GM21717 (cell line): ENCODE results near the gene CACNB4.

ENCODE experiments used
- ATAC-seq: cut with Tn5 transposase; IDR thresholded peaks from one replicate; pipeline ENCODE4 v1.9.1; 2021; ENCODE audit warnings: mild to moderate bottlenecking, moderate library complexity; ENCODE audit not compliant: unreplicated experiment

Gene CACNB4

DNA sequence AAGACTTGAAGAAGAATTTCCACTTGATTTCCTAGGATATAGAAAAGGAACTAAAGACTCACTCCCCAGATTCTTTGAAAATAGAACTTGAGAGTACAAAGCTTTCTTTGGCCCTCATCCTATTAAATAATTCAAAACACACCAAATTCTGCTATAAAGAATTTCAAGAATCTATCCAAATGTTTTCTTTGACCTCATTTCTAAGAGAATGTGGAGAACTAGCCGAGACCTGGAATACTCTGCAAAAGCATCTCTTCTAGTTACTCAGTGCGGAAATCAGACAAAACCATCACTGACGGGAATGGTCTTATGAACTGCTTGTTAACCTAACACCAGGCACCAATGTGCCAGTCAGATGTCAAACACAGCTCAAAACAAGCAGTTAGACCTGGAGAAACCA, 226.4 kb downstream of the CACNB4 start:
- no peak for ATAC-seq

- no peak for ATAC-seq
Measured at GRCh38 chr2:151869291-151869690, 229.6 kb downstream of the CACNB4 start.

- ATAC-seq = peak; percentile 98
Measured at GRCh38 chr2:151862700-151863099, 236.1 kb downstream of the CACNB4 start.

DNA sequence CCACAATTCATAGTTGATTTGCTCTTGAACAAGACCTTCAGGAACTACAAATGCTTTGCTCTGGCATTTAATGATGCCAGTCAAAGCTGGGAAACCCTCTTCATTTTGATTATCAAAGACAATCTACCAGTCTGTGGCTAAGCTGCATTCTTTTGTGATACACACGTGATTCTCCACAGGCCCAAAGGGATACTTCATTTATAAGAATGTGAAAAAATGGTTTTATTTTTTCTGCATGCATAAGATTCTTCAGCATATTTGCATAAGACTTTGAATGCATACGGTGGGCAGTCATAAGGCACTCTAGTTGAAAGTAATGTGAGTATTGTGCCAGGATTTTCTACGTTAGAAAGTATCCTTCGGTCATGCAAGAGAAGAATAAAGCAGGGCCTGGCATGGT, 237.7 kb downstream of the CACNB4 start:
- ATAC-seq = no peak

DNA sequence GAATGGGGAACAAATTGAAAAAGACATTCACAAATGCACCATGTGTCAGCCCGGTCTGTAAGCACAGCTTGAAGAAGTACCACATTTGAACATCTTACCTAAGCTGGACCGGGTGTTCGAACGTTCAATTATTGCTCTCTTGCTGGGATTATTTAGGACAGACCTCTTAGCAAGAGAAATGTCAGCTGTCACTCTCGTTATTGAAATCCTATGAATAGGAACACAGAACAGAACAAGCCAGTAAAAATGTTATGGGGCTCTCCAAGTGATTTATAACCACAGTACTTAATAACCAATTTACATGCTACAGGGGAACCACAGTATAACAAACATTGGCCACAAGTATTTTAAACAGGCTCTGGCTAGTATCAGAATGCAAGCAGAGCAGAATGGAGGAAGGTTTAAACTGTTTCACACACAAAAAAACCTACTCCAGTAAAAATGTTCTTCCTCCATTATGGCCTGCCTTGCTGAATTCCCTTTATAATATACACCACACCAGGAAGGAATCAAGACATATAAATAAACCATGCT, 238.2 kb downstream of the CACNB4 start:
- ATAC-seq = no peak

DNA sequence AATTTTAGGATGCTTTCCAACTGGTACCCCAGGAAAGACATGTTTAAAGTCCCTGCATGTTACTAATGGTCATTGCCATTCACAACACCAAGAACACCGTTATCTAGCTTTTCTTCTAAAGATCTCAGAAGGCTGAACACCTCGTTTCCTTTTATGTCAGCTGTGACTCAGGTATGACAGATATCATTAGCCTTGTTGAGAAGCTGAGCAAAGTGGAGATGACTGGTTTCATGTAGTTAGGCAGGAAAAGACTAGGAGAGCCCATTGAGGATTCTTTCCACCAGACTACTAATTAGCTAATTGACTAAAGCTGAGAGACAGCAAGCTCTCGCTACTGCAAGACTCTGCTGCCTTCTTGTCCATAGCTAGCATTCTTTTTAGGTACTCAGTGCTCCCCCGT, 238.6 kb downstream of the CACNB4 start:
- ATAC-seq = no peak

GRCh38 chr2:151857650-151858049, 241.2 kb downstream of the CACNB4 start:
- no peak for ATAC-seq

DNA sequence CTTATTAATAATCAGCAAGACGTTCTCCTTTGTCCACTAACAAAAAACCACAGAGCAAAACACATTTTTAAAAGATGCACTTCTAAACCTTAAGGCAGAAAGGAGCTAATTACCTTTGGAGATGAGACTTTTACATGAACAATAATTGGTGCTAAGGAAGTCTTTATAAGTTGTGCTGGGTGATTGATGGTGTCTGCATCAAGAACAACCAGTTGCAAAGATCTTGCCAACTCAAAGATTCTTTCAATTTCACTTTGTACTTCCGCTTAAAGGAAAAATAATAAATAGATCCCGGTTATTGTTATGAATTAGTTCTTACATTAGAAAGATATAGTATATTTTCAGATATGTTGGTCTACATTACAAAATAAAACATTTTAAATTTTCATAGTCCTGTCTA, 243.7 kb downstream of the CACNB4 start:
- ATAC-seq = no peak

- ATAC-seq = no peak
Measured at GRCh38 chr2:151853070-151853758, 245.6 kb downstream of the CACNB4 start.

- no peak for ATAC-seq
Measured at GRCh38 chr2:151852260-151853069, 246.4 kb downstream of the CACNB4 start.

DNA sequence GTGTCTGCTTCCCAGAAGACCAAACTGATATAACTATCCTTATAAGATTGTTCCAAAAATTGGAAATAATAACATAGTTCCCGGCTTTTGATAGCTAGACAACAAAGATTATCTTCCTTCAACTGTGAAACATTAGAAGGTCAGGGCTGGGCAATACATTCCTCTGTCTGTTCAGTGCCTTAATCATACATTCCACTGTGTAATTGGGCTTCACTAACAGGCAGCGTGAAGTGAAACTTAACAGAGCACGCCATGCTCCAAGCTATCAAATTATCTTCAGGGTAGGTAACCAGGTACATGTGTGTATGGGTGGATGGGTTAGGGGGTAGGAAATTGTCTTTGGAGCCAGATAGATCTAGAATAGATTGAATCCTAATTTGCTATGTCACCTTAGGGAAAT, 247.1 kb downstream of the CACNB4 start:
- ATAC-seq = no peak

GRCh38 chr2:151849413-151850010, 249.3 kb downstream of the CACNB4 start:
- ATAC-seq = no peak

GRCh38 chr2:151845884-151846283, 253.0 kb downstream of the CACNB4 start:
- peak; percentile 64 for ATAC-seq

- ATAC-seq = no peak
Measured at GRCh38 chr2:151845481-151845880, 253.4 kb downstream of the CACNB4 start.

GRCh38 chr2:151844211-151844896, 254.5 kb downstream of the CACNB4 start:
- no peak for ATAC-seq

GRCh38 chr2:151843691-151844061, 255.2 kb downstream of the CACNB4 start:
- ATAC-seq = no peak

DNA sequence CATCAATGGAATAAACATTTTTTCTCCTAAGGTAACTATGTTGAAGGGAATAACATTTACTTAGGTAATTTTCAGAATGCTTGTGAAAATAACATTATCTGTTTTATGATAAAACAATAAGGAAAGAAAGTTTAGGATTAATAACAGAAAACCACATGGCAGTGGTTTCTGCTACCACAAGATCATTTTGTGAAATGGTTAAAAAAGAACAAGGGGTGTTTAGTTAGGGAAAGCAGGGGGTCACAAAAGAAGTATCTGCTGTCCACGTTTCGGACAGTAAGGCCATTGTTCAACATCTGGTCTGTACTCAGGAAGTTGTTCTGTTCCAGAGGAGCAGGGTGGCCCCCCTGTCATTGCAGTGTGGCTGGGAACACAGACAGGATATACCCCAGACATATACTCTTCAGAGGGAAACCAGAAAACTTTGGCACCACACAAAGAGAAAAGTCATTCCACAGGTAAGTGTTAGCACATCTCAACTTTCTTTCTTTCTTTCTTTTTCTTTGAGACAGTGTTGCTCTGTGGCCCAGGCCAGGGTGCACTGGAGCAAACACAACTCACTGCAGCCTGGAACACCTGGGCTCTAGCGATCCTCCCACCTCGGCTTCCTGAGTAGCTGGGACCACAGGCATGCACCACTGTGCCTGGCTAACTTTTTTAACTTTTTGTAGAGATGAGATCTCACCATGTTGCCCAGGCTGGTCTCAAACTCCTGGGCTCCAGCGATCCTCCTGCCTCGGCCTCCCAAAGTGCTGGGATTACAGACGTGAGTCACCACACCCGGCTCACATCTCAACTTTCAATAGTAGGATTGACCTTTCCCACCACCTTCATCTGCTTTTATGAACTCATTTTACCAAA, 255.8 kb downstream of the CACNB4 start:
- peak; percentile 35 for ATAC-seq

GRCh38 chr2:151841047-151841424, 257.8 kb downstream of the CACNB4 start:
- no peak for ATAC-seq

DNA sequence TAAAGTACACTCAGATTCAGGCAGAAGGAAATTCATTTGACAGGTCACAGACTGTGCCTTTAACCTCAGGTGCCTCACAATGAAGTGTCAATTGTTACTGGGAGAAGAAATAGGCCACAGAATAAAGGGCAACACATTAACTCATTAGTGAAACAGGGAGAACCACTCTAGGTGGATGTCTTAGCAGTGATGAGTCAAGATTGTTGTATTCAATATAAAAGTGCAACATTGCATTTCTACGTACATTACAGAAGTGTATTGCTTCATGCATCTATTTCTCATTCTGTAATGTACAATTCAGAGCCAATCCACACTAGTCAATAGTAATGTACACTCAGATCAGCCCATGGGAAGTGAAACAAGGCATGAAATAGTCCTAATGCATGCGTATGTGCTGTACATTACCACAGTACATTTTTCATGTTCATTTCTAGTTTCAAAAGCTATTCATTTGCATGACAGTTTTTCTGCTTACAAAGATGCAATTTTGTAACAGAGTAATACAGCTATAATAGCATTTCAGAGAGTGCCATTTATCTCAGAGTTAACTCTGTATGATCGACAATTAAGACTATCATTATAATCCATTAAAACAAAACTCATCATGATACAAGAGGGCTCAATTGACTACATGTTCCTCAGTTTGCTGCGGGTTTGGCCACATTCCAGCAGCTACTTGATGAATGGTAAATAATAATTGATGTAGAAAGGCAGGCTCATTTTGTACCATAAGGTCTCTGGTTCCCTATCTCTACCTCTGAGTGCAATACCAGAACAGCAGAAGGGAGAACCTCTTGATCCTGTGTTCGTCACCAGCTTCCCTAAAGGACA, 258.4 kb downstream of the CACNB4 start:
- ATAC-seq = peak; percentile 98
